ENCODE data around the gene ATP5PB.

ATP5PB gene

DNA sequence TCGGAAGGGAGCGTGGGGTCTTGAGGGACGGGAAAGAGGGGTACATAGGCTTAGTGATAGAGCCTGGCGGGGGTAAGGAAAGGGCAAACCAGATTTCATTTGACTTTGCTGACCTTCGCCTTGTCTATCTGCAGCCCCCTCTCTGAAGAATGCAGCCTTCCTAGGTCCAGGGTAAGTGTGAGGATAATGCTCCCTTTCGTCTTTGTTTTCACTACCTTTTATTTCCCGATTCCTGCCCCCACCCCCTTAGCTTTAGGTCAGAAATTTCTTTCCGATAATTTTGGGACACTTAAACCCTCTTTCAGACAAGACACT is 396 bp downstream of the ATP5PB start:
- Histone ChIP-seq H3K36me3 (ENCODE audit: insufficient read depth, low read depth, low read length) (peaks cover 61% of the 10 kb centered on the region), H3K9me3 (ENCODE audit: insufficient read depth, low read depth, low read length) (no peaks in the 10 kb centered on the region), H3K27me3 (ENCODE audit: insufficient read depth, low read length) (no peaks in the 10 kb centered on the region), H3K4me1 (ENCODE audit: insufficient read depth, low read length) (peaks cover 8% of the 10 kb centered on the region), H3K27ac (ENCODE audit: low read length) (peak overlapping the region; percentile 9), H3K9ac (ENCODE audit: low read depth, low read length) (peak overlapping the region; percentile 91), H3K4me3 (ENCODE audit: low read length) (peak overlapping the region; percentile 87)

GRCh38 chr1:111450185-111450584 is 921 bp downstream of the ATP5PB start:
- Histone ChIP-seq H3K4me1 (ENCODE audit: insufficient read depth, low read length) (peaks cover 8% of the 10 kb centered on the region), H3K27me3 (ENCODE audit: insufficient read depth, low read length) (no peaks in the 10 kb centered on the region), H3K9ac (ENCODE audit: low read depth, low read length) (peak overlapping the region; percentile 91), H3K27ac (ENCODE audit: low read length) (no peak overlapping the region), H3K9me3 (ENCODE audit: insufficient read depth, low read depth, low read length) (no peaks in the 10 kb centered on the region), H3K4me3 (ENCODE audit: low read length) (peak overlapping the region; percentile 87), H3K36me3 (ENCODE audit: insufficient read depth, low read depth, low read length) (peaks cover 61% of the 10 kb centered on the region)

DNA sequence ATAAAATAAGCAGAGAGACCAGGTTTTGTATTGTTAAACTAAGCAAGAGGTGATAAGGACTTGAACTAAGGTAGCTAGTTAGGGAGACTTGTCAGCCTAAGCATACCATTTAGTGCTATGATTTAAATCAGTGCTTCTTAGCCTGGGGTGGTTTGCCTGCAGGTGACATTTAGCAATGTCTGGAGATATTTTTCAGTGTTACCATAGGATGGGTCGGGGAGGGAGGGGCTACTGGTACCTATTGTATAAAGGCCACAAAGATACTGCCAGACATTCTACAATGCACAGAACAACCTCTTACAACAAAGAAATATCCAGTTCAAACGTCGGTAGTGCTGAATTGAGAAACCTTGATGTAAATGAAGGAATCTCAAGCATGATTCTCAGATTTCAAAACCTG is 3.3 kb downstream of the ATP5PB start:
- H3K9me3 ChIP-seq (ENCODE audit: insufficient read depth, low read depth, low read length): no peaks in the 10 kb centered on the region
- no peaks in the 10 kb centered on the region for H3K27me3 ChIP-seq (ENCODE audit: insufficient read depth, low read length)
- peaks cover 61% of the 10 kb centered on the region for H3K36me3 ChIP-seq (ENCODE audit: insufficient read depth, low read depth, low read length)
- H3K4me3 ChIP-seq (ENCODE audit: low read length): no peak overlapping the region
- H3K9ac ChIP-seq (ENCODE audit: low read depth, low read length): no peak overlapping the region
- no peak overlapping the region for H3K27ac ChIP-seq (ENCODE audit: low read length)
- H3K4me1 ChIP-seq (ENCODE audit: insufficient read depth, low read length): peaks cover 5% of the 10 kb centered on the region

DNA sequence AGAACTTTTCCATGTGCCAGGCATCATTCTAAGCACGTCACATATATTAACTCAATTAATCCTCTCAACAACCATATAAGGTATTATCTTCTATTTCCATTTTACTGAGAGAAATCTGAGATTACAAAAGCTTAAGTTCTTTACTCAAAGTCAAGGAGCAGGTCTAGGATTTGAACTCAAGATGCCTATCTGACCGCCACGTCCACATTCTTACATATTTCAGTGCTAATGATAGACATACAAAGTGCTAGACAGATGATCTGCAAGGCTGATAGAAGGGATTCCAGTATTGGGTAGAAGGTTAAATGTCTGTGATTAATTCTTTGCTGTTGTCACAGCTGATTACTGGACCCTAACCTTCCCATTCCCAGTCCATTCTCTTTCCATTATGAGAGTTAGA is 4.4 kb downstream of the ATP5PB start:
- Histone ChIP-seq H3K36me3 (ENCODE audit: insufficient read depth, low read depth, low read length) (peaks cover 69% of the 10 kb centered on the region), H3K4me1 (ENCODE audit: insufficient read depth, low read length) (no peaks in the 10 kb centered on the region), H3K9me3 (ENCODE audit: insufficient read depth, low read depth, low read length) (no peaks in the 10 kb centered on the region), H3K27ac (ENCODE audit: low read length) (no peak overlapping the region), H3K27me3 (ENCODE audit: insufficient read depth, low read length) (no peaks in the 10 kb centered on the region), H3K9ac (ENCODE audit: low read depth, low read length) (no peak overlapping the region), H3K4me3 (ENCODE audit: low read length) (no peak overlapping the region)

- no peaks in the 10 kb centered on the region for H3K4me1 ChIP-seq (ENCODE audit: insufficient read depth, low read length)
- no peak overlapping the region for H3K4me3 ChIP-seq (ENCODE audit: low read length)
- peaks cover 83% of the 10 kb centered on the region for H3K36me3 ChIP-seq (ENCODE audit: insufficient read depth, low read depth, low read length)
- no peak overlapping the region for H3K27ac ChIP-seq (ENCODE audit: low read length)
- no peaks in the 10 kb centered on the region for H3K27me3 ChIP-seq (ENCODE audit: insufficient read depth, low read length)
- no peak overlapping the region for H3K9ac ChIP-seq (ENCODE audit: low read depth, low read length)
- H3K9me3 ChIP-seq (ENCODE audit: insufficient read depth, low read depth, low read length): no peaks in the 10 kb centered on the region
Observed at GRCh38 chr1:111454859-111455641, 5.8 kb downstream of the ATP5PB start.

DNA sequence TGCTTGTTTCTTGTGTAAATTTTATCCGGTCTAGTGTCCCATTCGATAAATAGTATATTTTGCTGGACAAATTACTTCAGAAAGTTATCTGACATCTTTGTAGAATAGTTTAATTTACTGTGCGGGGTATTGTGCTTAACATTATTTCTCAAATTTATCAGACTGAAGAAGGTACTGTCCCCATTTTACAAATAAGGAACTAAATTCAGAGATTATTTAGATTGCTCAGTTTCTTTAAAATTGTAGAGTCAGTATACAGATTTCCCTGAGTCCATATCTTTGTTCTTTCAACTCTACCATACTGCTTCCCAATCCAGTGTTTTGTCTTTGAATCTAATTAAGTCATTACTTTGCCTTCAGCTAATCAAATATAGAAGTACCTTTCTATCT is 6.4 kb downstream of the ATP5PB start:
- Histone ChIP-seq H3K4me1 (ENCODE audit: insufficient read depth, low read length) (no peaks in the 10 kb centered on the region), H3K27me3 (ENCODE audit: insufficient read depth, low read length) (no peaks in the 10 kb centered on the region), H3K27ac (ENCODE audit: low read length) (no peak overlapping the region), H3K36me3 (ENCODE audit: insufficient read depth, low read depth, low read length) (peaks cover 87% of the 10 kb centered on the region), H3K4me3 (ENCODE audit: low read length) (no peak overlapping the region), H3K9ac (ENCODE audit: low read depth, low read length) (no peak overlapping the region), H3K9me3 (ENCODE audit: insufficient read depth, low read depth, low read length) (no peaks in the 10 kb centered on the region)

GRCh38 chr1:111461765-111462164 is 12.5 kb downstream of the ATP5PB start:
- Histone ChIP-seq H3K27ac (ENCODE audit: low read length) (no peak overlapping the region), H3K9ac (ENCODE audit: low read depth, low read length) (no peak overlapping the region), H3K36me3 (ENCODE audit: insufficient read depth, low read depth, low read length) (peaks cover 58% of the 10 kb centered on the region), H3K4me1 (ENCODE audit: insufficient read depth, low read length) (no peaks in the 10 kb centered on the region), H3K27me3 (ENCODE audit: insufficient read depth, low read length) (no peaks in the 10 kb centered on the region), H3K9me3 (ENCODE audit: insufficient read depth, low read depth, low read length) (no peaks in the 10 kb centered on the region), H3K4me3 (ENCODE audit: low read length) (no peak overlapping the region)

DNA sequence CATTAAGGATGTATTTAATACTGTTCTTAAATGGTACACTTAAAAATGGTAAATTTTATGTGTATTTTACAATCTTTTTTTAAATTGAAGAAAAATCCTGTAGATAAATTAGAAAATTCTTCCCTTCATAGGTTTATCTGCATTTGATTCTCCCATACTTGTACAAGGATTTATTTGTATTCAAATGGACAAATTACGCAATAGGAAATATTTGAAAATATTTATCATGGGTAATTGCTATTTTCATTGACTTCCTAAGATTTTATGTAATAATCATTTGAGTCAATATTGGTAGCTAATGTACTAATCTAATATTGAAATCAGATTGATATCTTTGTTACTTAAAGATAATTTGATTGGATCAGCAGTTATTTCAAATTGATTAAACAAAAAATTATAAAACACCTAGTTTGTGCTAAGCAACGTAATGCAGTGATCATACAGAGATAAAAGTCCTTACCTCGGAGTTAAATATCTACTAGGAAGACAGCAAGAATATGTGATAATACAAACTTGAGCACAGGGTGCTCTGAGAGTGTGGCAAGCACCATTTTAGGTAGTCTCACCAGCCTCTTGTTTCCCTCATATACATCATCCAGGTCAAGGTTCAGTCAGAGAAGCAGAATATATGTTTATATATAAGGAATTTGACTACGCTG is 13.2 kb downstream of the ATP5PB start:
- no peak overlapping the region for H3K27ac ChIP-seq (ENCODE audit: low read length)
- no peaks in the 10 kb centered on the region for H3K27me3 ChIP-seq (ENCODE audit: insufficient read depth, low read length)
- no peak overlapping the region for H3K4me3 ChIP-seq (ENCODE audit: low read length)
- H3K4me1 ChIP-seq (ENCODE audit: insufficient read depth, low read length): no peaks in the 10 kb centered on the region
- H3K9me3 ChIP-seq (ENCODE audit: insufficient read depth, low read depth, low read length): no peaks in the 10 kb centered on the region
- H3K9ac ChIP-seq (ENCODE audit: low read depth, low read length): no peak overlapping the region
- H3K36me3 ChIP-seq (ENCODE audit: insufficient read depth, low read depth, low read length): peaks cover 50% of the 10 kb centered on the region

GRCh38 chr1:111463029-111463683 is 13.9 kb downstream of the ATP5PB start:
- Histone ChIP-seq H3K4me3 (ENCODE audit: low read length) (no peak overlapping the region), H3K27me3 (ENCODE audit: insufficient read depth, low read length) (no peaks in the 10 kb centered on the region), H3K9me3 (ENCODE audit: insufficient read depth, low read depth, low read length) (no peaks in the 10 kb centered on the region), H3K36me3 (ENCODE audit: insufficient read depth, low read depth, low read length) (peaks cover 44% of the 10 kb centered on the region), H3K27ac (ENCODE audit: low read length) (no peak overlapping the region), H3K9ac (ENCODE audit: low read depth, low read length) (no peak overlapping the region), H3K4me1 (ENCODE audit: insufficient read depth, low read length) (no peaks in the 10 kb centered on the region)

DNA sequence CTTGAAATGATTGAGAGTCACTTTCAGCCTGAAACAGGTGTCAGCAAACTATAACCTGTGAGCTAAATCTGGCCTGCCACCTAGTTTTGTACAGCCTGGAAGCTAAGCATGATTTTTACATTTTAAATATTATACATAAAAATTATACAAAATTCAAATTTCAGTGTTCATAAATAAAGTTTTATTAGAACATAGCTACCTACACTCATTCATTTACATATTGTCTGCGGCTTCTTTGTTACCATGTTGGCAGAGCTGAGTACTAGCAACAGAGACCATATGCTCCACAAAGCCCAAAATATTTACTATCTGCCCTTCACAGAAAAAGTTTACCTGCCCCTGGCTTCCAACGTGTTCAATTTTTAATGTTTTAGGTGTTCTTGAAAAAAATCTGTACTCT is 16.5 kb downstream of the ATP5PB start:
- Histone ChIP-seq H3K4me1 (ENCODE audit: insufficient read depth, low read length) (no peaks in the 10 kb centered on the region), H3K9me3 (ENCODE audit: insufficient read depth, low read depth, low read length) (no peaks in the 10 kb centered on the region), H3K27ac (ENCODE audit: low read length) (no peak overlapping the region), H3K4me3 (ENCODE audit: low read length) (no peak overlapping the region), H3K36me3 (ENCODE audit: insufficient read depth, low read depth, low read length) (peaks cover 19% of the 10 kb centered on the region), H3K27me3 (ENCODE audit: insufficient read depth, low read length) (no peaks in the 10 kb centered on the region), H3K9ac (ENCODE audit: low read depth, low read length) (no peak overlapping the region)

- H3K27me3 ChIP-seq (ENCODE audit: insufficient read depth, low read length): no peaks in the 10 kb centered on the region
- H3K9ac ChIP-seq (ENCODE audit: low read depth, low read length): no peak overlapping the region
- H3K9me3 ChIP-seq (ENCODE audit: insufficient read depth, low read depth, low read length): no peaks in the 10 kb centered on the region
- peaks cover 11% of the 10 kb centered on the region for H3K36me3 ChIP-seq (ENCODE audit: insufficient read depth, low read depth, low read length)
- H3K4me1 ChIP-seq (ENCODE audit: insufficient read depth, low read length): no peaks in the 10 kb centered on the region
- no peak overlapping the region for H3K27ac ChIP-seq (ENCODE audit: low read length)
- H3K4me3 ChIP-seq (ENCODE audit: low read length): no peak overlapping the region
Observed at GRCh38 chr1:111466480-111466879, 17.2 kb downstream of the ATP5PB start.
